HL-60/S4 treated with retinoic acid at 250 ng/mL for 4 days and 3 days (cell line): ENCODE measurements around the gene ZNF423.

ENCODE experiments used
- in situ Hi-C: fragments of 300-500 bp; cut with MboI; formaldehyde crosslinking; loops from 2 replicates; pipeline ENCODE4 v1.7.0; 2022; ENCODE audit warnings: low sequenced_read_pairs

Gene ZNF423

DNA sequence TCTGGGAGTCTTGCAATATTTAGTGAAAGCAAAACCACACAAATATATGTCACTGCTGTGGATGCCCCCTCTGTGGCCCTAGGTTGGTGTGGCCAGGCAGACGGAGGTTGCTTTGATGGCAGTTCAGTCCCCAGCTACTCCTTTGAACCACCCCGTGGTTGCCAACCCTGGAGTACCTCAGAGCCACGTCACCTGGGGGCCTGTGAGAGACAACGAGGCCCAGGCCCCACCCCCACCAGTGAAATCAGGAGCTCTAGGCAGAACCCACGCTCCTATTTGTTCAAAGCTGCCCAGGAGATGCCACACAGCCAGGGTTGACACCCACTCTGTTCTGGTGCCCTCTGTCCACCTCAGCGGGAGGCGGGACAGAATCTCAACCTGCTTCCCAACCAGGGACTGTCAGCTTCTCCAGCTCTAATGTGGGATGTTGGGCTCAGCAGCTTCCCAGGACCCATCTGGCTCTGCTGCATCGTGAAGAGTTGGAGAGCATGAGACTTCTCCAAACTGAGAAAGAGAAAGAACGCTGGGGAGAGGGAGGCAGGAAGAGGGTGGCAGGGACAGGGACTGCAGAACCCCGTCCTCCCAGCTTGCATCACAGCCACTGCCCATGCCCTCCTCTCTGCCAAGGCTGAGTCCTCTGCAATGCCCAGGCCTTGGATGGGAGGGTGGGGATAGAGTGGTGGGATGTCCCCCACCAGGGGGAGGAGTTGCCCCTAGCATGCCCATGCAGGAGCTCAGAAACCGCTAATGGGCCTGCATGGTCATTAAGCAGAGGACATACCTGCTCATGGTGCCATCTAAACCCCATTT is 400.5 kb downstream of the ZNF423 start:
- in situ Hi-C loops, result no loop called here

- in situ Hi-C loops, result no loop called here
Measured at GRCh38 chr16:49454426-49455180, 401.3 kb downstream of the ZNF423 start.

GRCh38 chr16:49453983-49454382 is 401.9 kb downstream of the ZNF423 start:
- in situ Hi-C loops, result no loop called here

- in situ Hi-C loops, result no loop called here
Measured at GRCh38 chr16:49453021-49453420, 402.9 kb downstream of the ZNF423 start.

DNA sequence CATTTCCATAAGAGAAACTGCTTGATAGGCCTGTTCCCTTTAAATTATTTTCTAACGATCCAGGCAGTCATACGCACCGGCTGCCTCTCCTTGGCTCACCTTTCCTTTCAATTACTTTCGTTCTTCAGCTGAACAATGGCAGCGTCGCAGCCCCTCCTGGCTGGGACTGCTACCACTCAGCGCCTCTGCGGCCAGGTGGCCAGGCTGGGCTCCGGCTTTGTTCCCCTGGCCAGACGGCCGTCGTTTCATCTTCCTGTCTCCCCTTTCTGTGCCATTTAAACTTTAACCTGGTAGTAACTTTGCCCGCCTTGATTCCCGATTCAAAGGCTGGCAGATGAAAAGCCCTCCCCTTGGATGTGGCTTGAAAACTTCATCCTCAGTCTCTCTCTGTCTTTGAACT is 403.3 kb downstream of the ZNF423 start:
- in situ Hi-C loops, result no loop called here

- in situ Hi-C loops, result no loop called here
Measured at GRCh38 chr16:49452108-49452507, 403.8 kb downstream of the ZNF423 start.

- in situ Hi-C loops, result no loop called here
Measured at GRCh38 chr16:49446805-49447204, 409.1 kb downstream of the ZNF423 start.

- in situ Hi-C loops, result no loop called here
Measured at GRCh38 chr16:49443576-49443975, 412.3 kb downstream of the ZNF423 start.

DNA sequence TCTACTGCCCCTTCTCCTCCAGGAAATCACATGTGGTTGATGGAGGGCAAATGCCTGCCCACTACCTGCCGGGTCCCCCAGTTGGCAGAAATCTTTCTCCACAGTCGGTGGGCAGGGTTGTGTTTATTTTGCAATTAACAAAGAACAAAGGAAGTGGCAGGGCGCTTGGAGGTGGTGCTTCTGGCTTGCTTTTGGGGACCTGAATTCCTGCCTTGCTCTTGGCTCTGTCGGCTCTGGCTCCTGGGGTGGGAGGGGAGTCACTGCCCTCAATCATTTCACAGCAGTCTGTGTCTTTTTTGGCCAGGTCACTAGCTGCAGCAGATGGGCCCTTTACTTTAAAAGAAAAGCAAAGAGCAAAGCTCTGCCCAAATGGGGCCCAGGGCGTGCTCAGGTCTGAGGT is 413.1 kb downstream of the ZNF423 start:
- in situ Hi-C loops, result no loop called here

DNA sequence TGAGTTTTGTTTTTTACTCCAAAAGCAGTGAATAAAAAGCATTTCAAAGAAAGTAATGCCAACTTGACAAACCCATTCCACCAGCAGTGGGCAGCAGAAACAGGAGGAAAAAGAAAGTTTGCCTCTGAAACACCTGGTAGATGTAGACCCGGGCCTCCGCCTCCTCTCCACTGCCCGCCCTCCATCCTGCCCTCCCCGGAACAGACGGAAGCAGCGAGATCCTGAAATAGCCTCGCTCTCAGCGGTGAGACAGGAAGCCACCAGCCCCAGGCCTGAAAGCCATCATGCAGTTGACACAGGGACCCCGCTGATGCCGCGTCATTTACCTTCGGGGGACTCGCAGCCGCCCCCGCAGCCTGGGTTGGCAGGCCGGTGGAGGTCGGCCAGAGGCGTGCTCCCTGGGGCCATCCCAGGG is 414.5 kb downstream of the ZNF423 start:
- in situ Hi-C loops, result no loop called here

DNA sequence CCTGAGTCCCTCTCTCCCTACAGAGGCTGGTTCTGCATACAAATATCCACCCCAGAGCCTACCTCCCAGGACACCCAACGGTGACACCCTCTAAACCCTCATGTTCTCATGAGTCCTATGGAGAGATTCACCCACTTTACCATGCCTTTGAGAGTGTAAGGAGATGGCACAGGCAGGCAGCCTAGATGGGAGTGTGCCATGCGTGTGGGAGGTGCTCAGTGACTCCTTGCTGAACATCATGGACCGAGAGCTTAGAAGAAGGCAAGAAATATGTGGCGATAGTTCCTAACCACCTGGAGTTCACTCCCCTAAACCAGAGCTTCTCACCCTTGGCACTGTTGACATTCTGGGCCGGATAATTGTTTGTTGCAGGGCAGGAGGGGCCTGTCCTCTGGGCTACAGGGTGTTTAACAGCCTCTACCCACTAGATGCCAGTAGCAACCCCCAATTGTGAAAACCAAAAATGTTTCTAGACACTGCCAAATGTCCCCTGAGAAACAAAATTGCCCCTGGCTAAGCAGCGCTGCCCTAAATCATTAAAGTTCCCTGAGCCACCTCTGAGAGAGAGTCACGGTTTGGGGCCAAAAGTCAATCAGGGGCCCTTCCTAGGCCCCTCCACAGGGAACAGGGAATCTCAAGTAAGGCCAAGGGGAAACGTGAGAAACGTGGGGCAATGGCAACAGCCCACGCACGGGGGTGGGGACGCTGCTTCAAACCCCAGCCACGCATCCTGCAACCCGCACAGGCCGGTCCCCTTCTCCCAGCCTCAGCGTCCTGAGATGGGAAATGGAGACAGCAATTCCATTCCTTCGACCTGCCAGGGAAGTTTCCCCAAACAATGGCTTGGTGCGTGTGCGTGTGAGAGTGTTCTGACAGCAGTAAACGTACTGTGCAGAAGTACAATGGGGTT is 415.5 kb downstream of the ZNF423 start:
- in situ Hi-C loops, result no loop called here

- in situ Hi-C loops, result no loop called here
Measured at GRCh38 chr16:49439676-49440075, 416.2 kb downstream of the ZNF423 start.

GRCh38 chr16:49439050-49439449 is 416.9 kb downstream of the ZNF423 start:
- in situ Hi-C loops, result no loop called here
